ENCODE data around the gene PLOD3.
A peak's percentile ranks its signal among the peaks of the same experiment; 100 is the strongest.

The PLOD3 gene

GRCh38 chr7:101240226-101241014, 23.0 kb upstream of the PLOD3 start:
- Histone ChIP-seq H3K4me3 (no peak overlapping the region), H3K9ac (ENCODE audit: insufficient read length) (no peak overlapping the region), H3K27ac (no peak overlapping the region), H3K36me3 (ENCODE audit: insufficient read depth, low read length) (no peaks in the 10 kb centered on the region; the same call in 1 of the 2 replicates), H3K9me3 (ENCODE audit: low read depth, low read length) (no peaks in the 10 kb centered on the region)
- TF ChIP-seq POLR2AphosphoS5 (IDR thresholded peaks at IDR 0.05; ENCODE audit: borderline replicate concordance, low read depth, low read length) (no peak), EZH2 (IDR thresholded peaks at IDR 0.05) (no peak), FOXP2 (optimal IDR thresholded peaks at IDR 0.05; ENCODE audit: control extremely low read depth, extremely low read length, insufficient read depth) (no peak)
- DNase-seq (ENCODE audit: low read depth, low spot score), result no peak

- DNase-seq (ENCODE audit: low read depth, low spot score), result no peak
- TF ChIP-seq POLR2AphosphoS5 (IDR thresholded peaks at IDR 0.05; ENCODE audit: borderline replicate concordance, low read depth, low read length) (no peak), FOXP2 (optimal IDR thresholded peaks at IDR 0.05; ENCODE audit: control extremely low read depth, extremely low read length, insufficient read depth) (no peak), EZH2 (IDR thresholded peaks at IDR 0.05) (no peak)
- Histone ChIP-seq H3K9ac (ENCODE audit: insufficient read length) (no peak overlapping the region), H3K36me3 (ENCODE audit: insufficient read depth, low read length) (no peaks in the 10 kb centered on the region; the same call in 1 of the 2 replicates), H3K4me3 (no peak overlapping the region), H3K27ac (no peak overlapping the region), H3K9me3 (ENCODE audit: low read depth, low read length) (no peaks in the 10 kb centered on the region)
Measured at GRCh38 chr7:101239951-101240220, 22.5 kb upstream of the PLOD3 start.

- TF ChIP-seq POLR2AphosphoS5 (IDR thresholded peaks at IDR 0.05; ENCODE audit: borderline replicate concordance, low read depth, low read length), result no peak
- no peak for TF ChIP-seq EZH2 (IDR thresholded peaks at IDR 0.05)
- TF ChIP-seq FOXP2 (optimal IDR thresholded peaks at IDR 0.05; ENCODE audit: control extremely low read depth, extremely low read length, insufficient read depth), result no peak
- no peaks in the 10 kb centered on the region; the same call in 1 of the 2 replicates for H3K36me3 ChIP-seq (ENCODE audit: insufficient read depth, low read length)
- no peak overlapping the region for H3K27ac ChIP-seq
- H3K9ac ChIP-seq (ENCODE audit: insufficient read length), result no peak overlapping the region
- no peaks in the 10 kb centered on the region for H3K9me3 ChIP-seq (ENCODE audit: low read depth, low read length)
- H3K4me3 ChIP-seq, result no peak overlapping the region
- DNase-seq (ENCODE audit: low read depth, low spot score), result no peak
Measured at GRCh38 chr7:101239191-101239950, 22.0 kb upstream of the PLOD3 start.

DNA sequence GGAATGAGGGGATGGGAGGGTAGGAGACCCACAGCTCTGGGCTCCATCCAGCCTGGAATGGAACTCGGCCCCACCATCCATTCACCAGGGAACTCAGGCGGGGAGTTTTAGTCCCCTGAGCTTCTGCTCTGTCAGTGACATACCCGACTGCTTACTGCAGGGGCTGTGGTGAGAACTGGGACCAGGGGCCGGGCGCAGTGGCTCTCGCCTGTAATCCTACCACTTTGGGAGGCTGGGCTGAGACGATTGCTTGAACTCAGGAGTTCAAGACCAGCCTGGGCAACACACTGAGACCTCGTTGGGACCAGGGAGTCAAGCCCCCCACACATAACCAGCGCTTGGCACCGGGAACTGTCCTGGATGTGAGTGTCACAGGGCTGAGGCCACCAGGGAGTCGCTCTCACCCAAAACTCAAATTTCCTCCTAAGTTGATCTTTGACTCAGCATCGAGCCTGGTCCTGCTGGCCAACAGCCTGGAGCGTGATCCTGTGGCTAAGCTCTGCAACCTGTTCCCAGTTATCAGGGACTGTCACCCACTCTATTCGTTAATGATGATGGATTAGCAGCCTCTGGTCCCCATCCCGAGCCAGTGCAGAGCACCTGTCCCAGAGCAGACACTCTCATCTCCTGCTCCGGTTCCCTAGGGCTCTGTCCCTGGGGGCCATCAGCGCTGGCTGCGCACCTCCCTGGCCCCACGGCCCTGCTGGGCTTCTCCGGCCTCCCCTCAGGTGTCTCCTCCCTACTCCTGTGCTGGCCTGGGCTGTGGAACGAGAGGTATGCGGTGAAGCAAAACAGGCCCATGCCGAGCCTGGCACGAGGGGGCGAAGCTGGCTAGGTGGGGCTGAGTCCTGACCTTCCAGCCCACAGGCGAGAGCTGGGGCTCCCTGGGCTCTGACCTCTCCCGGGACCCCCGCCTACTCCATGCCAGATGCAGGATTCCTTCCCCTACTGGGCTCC, 21.1 kb upstream of the PLOD3 start:
- Histone ChIP-seq H3K27ac (peak overlapping the region; percentile 43; the same call in 1 of the 2 replicates), H3K36me3 (ENCODE audit: insufficient read depth, low read length) (no peaks in the 10 kb centered on the region; the same call in 1 of the 2 replicates), H3K4me3 (no peak overlapping the region), H3K9ac (ENCODE audit: insufficient read length) (no peak overlapping the region), H3K9me3 (ENCODE audit: low read depth, low read length) (no peaks in the 10 kb centered on the region)
- TF ChIP-seq POLR2AphosphoS5 (IDR thresholded peaks at IDR 0.05; ENCODE audit: borderline replicate concordance, low read depth, low read length), result no peak
- no peak for TF ChIP-seq EZH2 (IDR thresholded peaks at IDR 0.05)
- no peak for TF ChIP-seq FOXP2 (optimal IDR thresholded peaks at IDR 0.05; ENCODE audit: control extremely low read depth, extremely low read length, insufficient read depth)
- DNase-seq (ENCODE audit: low read depth, low spot score), result no peak

DNA sequence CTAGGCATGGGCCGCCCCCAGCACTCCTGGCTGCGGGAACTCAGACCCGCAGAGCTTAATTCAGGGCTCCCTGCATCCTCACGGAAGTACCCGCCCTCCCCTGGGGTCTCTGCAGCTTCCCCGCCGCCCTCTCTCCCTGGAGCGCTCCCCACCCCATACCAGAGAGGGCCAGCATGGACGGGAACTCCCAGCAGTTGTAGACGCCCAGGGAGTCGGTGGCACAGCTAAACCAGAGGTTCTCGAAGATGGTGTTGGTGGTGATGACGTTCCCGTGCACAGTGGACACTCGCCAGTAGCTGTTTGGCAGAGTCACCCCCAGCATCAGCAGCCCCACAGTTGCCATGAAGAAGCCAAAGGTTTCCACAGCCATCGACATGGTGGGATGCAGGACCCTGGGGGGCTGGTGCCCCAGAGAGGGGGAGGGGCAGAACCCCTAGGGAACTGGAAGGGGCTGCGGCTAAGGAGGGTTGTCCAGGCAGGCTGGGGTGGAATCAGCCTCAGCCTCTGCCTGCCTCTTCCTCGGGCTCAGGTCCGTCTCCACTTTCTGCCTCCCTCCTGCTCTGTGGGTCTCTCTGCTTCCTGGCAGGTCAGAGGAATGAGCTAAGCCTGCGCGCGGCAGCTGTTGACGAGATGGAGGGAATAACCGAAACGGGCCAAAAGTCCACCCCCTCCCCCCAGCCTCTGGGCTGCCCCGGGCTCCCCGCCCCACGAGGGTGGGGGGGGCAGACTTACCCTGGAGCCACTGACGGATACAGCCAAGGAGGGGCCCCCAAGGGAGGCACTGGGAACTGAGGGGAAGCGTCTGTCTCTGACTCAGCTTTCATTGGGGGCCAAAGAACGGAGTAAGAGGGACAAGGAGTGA, 20.1 kb upstream of the PLOD3 start, which contains the start of gene CLDN15:
CLDN15 (minus strand) TSS at position 597 of the 862 bp plus-strand sequence; CDS start at position 376, 221 bp downstream.
- H3K4me3 ChIP-seq, result no peak within 1 kb of the TSS
- no peak for DNase-seq (ENCODE audit: low read depth, low spot score)
- peak within 1 kb of the TSS; percentile 43; the same call in 1 of the 2 replicates for H3K27ac ChIP-seq
- no peaks in the 10 kb centered on the region for H3K9me3 ChIP-seq (ENCODE audit: low read depth, low read length)
- no peaks in the 10 kb centered on the region; the same call in 1 of the 2 replicates for H3K36me3 ChIP-seq (ENCODE audit: insufficient read depth, low read length)
- TF ChIP-seq EZH2 (IDR thresholded peaks at IDR 0.05), result no peak
- TF ChIP-seq FOXP2 (optimal IDR thresholded peaks at IDR 0.05; ENCODE audit: control extremely low read depth, extremely low read length, insufficient read depth), result no peak
- no peak for TF ChIP-seq POLR2AphosphoS5 (IDR thresholded peaks at IDR 0.05; ENCODE audit: borderline replicate concordance, low read depth, low read length)
- H3K9ac ChIP-seq (ENCODE audit: insufficient read length), result no peak within 1 kb of the TSS

- Histone ChIP-seq H3K4me3 (no peak overlapping the region), H3K9me3 (ENCODE audit: low read depth, low read length) (no peaks in the 10 kb centered on the region), H3K27ac (no peak overlapping the region), H3K9ac (ENCODE audit: insufficient read length) (no peak overlapping the region), H3K36me3 (ENCODE audit: insufficient read depth, low read length) (no peaks in the 10 kb centered on the region; the same call in 1 of the 2 replicates)
- DNase-seq (ENCODE audit: low read depth, low spot score), result no peak
- TF ChIP-seq EZH2 (IDR thresholded peaks at IDR 0.05), result no peak
- no peak for TF ChIP-seq FOXP2 (optimal IDR thresholded peaks at IDR 0.05; ENCODE audit: control extremely low read depth, extremely low read length, insufficient read depth)
- TF ChIP-seq POLR2AphosphoS5 (IDR thresholded peaks at IDR 0.05; ENCODE audit: borderline replicate concordance, low read depth, low read length), result no peak
Measured at GRCh38 chr7:101236292-101236835, 19.0 kb upstream of the PLOD3 start.

DNA sequence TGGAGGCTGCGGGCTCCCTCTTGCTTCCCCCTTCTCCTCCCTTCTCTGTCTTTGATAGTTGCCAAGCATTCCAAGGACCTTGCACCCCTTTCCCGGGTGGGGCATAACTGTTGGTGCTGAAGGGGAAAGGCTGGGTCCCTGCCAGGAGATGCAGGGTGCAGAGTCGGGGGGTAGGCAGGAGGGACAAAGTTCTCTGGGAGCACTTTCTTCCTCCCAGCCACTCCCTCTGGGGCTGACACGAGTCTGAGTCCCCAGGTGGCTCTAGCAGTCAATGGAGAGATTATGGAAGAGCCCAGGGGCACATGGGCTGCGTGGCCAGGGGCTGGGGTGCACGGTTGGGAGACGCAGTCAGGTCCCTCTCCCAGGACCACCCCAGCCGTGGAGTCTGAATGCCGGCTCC, 18.1 kb upstream of the PLOD3 start:
- no peak overlapping the region for H3K4me3 ChIP-seq
- TF ChIP-seq POLR2AphosphoS5 (IDR thresholded peaks at IDR 0.05; ENCODE audit: borderline replicate concordance, low read depth, low read length) (no peak), EZH2 (IDR thresholded peaks at IDR 0.05) (no peak), FOXP2 (optimal IDR thresholded peaks at IDR 0.05; ENCODE audit: control extremely low read depth, extremely low read length, insufficient read depth) (no peak)

More for the DNA sequence above, 18.1 kb upstream of the PLOD3 start:
- Histone ChIP-seq H3K9me3 (ENCODE audit: low read depth, low read length) (no peaks in the 10 kb centered on the region), H3K36me3 (ENCODE audit: insufficient read depth, low read length) (no peaks in the 10 kb centered on the region; the same call in 1 of the 2 replicates), H3K9ac (ENCODE audit: insufficient read length) (no peak overlapping the region), H3K27ac (no peak overlapping the region)
- no peak for DNase-seq (ENCODE audit: low read depth, low spot score)
